GM18499 (cell line): ENCODE results near the gene MYEF2.

Source experiments
- ATAC-seq: cut with Tn5 transposase; IDR thresholded peaks from one replicate; pipeline ENCODE4 v1.9.1; 2021; ENCODE audit warnings: moderate number of reproducible peaks; ENCODE audit not compliant: insufficient read depth, unreplicated experiment

The MYEF2 gene

DNA sequence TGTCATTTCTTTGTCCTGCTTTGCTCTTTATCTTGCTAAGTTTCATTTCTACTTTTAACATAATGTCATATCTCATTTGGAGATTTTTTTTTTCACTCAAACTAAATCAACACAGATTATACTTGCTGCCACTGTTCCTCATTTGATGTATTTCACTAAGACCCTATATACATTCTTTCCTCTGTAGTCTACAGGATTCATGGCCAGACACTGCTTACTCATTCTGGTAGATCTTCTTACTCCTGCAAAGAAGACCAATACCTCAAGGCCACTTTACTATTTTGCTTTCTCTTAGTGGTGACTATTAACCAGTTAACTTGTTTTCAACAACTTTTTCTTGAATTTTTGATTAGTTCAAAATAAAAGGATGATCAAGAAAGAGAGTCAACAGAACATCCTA, 30.7 kb downstream of the MYEF2 start:
- ATAC-seq = no peak

DNA sequence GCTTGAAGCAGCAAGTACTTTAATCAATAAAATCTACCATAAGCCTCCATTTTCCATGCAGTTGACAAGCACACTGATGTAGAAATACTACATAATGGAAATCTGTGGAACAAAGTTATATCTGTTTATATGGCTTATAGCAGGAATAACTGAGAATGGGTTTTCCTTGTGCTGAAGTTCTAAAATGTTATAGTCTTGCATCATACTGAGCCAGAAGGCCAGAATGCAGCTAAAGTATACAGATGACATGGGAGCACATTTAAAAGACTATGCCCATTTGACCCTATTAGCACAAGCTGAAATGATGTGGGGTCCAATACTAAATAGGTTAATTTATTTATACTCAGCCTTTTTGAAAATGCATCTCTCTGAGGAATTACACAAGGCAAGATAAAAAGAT, 32.2 kb downstream of the MYEF2 start:
- no peak for ATAC-seq

DNA sequence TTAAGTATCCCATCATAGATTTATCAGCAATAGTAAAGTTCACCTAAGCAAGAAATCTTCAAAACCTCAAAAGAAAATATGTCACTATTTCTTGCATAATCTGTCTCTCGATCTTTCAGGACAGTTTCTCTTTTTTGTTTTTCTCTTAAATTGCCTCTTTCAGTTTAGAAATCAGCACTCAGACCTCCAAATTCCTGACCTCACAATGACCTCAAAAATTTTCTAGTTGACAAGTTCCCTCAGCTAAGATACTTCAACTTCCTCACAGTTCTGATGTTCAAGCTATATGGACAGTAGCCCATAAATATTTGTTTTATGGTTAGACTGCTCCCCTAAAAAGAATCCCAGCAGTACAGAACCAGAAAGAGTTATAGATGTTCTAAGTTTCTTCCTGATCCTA, 33.2 kb downstream of the MYEF2 start:
- ATAC-seq = peak; percentile 72

DNA sequence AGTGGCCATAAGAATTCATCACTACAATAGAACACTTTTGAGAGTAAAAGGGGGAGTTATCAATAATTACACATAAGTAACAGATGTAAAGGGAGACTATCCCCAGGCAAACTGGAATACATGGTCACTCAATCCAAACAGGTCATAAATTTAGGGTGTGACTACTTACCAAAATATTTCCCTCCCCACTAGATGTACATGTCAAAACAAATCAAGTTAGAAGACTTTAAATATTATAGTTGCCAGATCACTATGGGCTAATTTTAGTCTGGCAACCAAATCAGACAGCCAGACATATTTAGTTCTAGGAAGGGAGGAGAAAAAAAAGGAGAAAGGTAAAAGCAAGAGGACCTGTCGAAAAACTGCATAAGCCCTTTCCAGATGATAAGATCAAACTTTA, 34.2 kb downstream of the MYEF2 start:
- no peak for ATAC-seq

DNA sequence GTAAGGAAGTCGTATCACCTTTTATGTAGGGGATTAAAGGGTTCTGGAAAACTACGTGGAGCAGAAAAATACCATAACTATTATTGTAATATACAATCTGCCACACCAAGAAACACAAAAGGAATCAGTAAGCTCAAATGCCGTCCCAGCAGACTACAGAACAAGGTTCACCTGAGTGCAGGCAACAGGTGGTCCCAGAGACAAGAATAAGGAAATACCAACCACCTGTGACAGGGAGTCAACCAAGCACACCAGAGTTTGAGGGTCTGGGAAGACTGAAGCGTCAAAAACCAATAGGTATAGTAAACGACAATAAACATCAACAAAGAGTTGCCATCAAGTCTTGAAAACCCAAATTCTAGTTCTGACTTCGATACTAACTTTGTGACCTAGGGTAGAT, 45.2 kb downstream of the MYEF2 start:
- no peak for ATAC-seq

DNA sequence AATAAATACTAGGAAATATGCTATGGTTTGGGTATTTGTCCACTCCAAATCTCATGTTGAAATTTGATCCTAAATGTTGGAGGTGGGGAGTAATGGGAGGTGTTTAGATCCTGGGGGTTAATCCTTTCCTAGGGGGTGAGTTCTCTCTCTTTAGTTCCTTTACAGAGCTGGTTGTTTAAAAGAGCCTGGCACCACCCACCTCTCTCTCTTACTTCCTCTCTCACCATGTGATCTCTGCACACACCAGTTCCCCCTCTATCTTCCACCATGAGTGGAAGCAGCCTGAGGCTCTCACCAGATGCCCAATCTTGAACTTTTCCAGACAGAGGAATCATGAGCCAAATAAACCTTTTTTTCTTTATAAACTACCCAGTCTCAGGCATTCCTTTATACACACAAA, 46.8 kb downstream of the MYEF2 start:
- no peak for ATAC-seq

DNA sequence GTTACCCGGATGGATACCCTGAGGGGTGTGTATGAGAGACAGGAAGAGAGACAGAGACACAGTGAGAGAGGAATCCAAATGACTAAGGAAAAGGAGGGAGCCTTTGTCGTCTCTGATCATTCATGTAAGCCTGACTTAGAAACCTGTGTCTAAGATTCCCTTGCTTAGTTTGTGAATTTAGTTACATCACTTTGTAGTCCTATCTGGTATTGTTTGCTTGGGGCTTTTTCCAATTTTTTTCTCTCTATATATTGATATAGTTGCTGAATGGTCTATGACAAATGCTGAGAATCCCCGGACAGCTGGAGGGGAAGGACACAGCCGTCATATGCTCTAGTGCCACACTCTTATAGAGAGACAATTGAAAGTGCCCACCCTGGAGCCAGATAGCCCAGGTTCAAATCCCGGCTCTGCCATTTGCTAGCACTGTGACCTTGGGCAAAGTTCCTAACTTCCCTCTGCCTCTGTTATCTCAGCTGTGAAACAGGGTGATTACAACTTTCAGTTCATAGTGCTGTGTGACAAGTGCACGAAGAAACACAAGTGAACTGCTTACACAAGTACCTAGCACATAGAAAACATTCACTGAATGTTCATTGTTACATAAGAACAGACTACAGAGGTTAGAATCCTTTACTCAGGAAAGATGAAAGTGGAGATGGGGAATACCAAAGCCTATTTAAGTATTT, 51.3 kb downstream of the MYEF2 start:
- no peak for ATAC-seq

DNA sequence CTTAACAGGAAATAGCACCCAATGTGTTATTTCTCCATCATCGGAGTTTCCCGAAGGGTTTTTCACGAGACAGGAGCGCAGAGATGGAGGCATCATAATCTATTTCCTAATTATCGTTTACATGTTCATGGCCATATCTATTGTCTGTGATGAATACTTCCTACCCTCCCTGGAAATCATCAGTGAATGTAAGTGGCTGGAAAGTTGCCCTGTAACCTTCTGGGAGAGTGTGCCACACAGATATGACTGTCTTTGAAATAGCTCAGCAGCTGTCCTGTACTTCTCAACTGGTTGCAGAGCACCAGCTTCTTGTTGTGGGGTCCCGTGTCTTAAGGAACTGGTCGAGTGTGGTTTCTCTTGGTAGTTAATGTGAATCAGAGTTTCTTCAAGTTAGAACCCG, 56.2 kb downstream of the MYEF2 start:
- no peak for ATAC-seq

DNA sequence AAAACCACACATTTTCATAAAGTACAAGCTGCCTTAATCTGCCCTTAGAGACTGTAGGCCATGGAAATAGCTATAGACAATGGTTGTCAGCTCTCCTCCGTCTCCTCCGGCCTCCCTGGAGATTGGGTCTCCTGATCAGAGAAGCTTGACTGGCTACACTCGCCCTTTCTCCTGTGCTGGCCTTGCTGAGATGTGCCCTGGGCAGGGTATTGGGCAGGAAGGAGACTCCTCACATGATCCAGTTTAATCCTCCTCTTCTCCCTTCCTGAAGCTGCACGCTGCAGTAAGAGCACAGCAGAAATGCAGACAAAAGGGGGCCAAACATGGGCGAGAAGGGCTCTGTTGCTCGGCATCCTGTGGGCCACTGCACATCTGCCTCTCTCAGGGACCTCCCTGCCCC, 57.4 kb downstream of the MYEF2 start, which contains the start of gene SLC24A5:
Gene SLC24A5, plus strand, starts transcription at position 246 of the 400 bp plus-strand sequence. Its CDS starts 55 bp downstream, at position 301.
- ATAC-seq = no peak

DNA sequence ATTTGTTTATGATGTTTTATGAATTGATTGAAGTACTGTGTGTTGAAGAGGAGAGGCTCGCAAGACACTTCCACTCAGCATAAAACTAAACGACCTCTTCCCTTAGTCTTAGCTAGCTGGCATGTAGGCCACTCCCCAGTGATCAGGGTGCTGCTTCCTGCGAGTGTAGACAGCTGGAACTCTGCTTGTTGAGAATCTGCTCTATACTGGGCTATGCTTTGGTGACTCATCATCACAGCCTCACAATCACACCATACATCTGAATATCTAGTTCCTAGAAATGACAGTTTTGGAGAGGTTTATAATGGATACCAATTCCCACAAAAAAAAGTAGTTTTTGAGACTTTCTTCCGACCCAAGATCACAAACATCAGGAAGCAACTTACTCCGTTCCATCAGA, 58.8 kb downstream of the MYEF2 start:
- ATAC-seq = no peak

DNA sequence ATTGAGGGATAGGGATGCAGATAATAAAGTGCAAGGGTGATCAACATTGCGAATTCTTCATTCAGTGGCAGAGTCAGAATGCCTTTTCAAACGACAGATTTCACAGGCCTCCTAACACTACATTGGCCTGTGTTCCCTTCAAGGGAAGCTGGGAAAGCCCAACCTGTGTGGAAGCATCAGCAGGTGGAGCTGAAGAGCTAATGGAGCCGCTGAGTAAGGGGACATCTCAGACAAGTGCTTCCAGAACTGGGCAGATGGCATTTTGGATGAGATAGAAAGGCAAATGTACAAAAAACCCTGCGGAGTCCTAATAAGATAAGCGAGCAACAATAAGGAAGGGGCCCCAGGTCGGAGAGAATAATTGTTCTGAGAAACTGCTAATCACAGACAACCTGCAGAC, 65.9 kb downstream of the MYEF2 start:
- no peak for ATAC-seq

DNA sequence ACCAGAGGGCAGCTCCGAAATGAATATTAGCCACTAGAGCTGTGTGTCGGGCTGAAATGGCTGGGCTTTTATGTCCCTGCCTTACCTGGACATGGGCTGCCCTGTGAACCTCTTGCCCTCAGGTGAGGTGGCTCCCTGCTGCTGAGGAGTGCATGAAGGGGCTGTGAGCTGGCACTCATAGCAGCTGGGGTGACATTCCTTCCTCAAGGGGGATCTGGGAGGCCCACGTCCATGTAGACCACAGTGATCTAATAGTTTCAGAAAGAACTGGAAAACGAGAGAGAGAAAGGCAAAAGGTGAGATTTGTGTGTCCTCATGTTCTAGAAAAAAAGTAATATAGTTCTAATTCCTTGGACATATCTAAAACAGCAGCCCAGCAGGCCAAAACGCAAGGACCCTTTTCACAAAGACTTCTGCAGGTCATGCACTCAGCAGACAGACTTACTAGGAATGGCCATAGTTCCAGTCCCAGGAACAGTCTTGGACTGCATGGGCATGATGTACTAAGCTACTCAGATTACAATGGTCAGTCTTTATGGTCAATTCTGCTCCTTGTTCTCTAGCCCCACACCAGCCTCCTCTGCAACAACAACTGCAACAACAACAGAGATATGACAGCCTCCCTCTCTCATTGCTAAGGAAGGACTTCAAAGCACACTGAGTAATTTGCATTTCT, 68.1 kb downstream of the MYEF2 start:
- no peak for ATAC-seq

DNA sequence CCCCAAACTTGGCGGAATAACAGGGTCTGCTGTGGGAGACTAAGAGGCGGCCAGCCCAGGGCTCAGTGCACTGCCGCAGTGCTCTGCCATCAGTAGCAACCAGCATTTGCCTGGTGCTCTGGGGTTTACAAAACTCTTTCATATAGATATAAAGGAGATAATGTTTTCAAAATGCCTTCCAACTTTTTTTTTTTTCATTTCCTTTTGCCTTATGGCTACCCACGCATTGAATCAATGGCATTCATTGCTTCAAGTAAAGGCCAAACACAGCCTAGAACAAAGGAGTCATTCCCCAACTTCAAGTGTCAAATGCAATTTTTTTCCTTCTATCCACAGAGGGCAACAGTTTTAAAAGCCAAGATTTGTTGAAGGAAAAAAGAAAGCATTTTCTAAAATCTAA, 68.9 kb downstream of the MYEF2 start:
- no peak for ATAC-seq

DNA sequence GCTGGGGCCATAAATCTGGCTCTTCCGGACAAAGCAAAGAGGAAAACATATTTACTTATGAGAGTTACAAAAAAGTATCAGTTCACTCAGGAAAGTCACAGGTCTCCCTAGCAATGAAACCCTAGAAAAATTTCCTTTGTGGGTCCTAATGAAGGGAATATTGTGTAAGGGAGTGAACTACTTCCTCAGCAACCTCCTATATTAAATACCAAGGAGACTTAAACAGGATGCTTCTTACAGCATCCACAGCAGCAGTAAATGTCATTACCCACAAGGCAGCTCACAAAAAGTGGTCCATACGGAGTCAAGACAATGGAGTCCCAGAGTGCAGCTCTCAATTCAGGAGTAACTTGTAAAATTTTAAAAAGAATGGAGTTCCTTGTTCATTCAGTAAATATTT, 72.2 kb downstream of the MYEF2 start:
- no peak for ATAC-seq

DNA sequence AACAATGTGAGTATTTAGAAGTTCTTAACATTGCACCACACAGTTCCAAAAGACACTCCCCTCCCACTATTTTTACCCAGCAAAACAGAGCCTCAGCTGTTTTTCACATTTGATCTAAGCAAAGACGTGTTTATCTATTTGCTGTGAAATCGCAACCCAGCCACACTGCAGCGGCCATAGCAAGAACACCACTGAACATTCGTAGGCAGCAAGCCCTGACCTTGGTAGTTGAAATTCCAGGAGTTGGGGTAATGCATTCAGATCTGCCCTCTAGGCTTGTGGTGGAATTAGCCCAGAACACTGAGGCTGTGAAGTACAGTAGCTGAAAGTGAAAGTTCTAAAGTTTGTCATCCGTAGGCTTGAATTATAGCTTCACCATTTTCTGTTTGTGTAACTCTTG, 74.4 kb downstream of the MYEF2 start:
- no peak for ATAC-seq

DNA sequence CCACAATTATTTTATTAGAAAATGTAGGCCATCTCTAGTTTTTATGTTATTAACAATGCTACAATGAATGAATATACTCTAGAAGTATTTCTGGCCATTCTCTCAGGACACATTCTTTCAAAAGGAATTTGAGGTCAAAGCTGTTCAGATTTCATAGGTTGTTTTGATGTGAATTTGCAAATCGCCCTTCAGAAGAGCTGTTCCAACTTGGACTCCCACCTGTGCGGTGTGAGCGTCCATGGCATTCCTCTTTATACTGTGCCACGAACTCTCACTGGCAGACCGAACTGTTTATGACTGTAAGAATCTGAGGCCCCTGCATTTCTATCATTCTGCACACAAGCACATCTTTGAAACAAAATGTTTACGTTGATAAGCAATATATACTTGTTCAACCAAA, 75.9 kb downstream of the MYEF2 start:
- no peak for ATAC-seq

DNA sequence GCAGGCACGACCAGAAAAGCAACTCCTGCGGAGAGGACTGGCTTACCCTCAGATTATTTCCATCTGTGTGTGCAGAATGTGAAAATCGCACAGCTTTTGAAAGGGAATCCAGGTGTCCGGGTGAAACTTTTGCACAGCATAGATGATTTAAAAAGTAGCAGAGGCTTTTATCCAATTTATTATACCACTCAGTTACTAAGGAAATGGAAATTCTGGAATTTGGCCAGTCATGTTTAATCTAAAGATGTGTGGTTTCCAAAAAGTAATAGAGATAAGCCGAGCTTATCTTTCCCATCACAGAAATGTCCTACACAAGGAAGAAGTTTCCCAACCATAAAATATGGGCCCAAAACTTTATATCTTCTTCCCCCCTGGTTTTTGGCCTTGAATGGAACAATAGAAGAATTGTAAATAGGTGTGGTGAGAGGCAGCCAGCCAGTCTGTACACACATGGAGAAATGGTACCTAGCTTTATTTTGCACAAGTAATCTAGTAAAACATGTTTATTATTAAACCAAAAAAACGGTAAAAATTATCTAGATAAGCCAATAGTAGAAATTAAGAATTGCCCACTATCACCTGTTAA, 76.6 kb downstream of the MYEF2 start:
- ATAC-seq = no peak

DNA sequence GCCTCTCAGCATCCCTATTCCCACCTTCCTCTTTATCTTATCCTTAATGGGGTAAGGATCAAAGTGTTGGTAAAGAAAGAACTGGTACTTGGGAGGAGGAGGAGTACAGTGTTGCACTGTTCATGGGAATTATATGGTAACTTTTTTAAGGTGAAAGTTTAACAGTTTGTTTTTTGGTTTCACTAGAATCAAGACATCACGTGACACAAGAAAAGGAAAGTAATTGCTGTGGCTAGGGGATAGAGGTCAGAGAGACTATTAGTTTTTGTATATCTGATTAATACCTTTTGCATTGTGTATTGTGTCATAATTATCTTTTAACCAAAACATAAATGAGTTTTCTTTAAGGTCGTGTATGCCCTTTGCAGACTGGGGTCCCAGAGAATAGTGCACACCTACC, 80.8 kb downstream of the MYEF2 start:
- no peak for ATAC-seq

DNA sequence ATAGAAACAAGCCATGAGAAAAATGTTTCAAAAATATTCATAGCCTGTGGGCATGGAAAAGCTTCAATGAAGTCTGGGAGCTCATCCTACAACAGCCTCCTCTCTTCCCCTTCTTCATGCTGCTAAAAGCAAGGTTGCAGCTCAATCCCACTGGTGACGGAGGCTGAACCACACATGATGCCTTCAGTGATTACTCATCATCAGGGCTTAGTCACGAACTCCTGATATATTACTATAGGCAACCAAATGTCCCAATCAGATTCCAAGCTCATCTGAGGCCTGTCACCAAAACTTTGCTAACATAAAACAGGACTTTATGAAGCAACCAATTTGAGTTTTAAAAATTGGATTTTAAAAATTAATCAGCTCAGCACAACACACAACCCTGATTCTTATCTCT, 81.3 kb downstream of the MYEF2 start:
- no peak for ATAC-seq

DNA sequence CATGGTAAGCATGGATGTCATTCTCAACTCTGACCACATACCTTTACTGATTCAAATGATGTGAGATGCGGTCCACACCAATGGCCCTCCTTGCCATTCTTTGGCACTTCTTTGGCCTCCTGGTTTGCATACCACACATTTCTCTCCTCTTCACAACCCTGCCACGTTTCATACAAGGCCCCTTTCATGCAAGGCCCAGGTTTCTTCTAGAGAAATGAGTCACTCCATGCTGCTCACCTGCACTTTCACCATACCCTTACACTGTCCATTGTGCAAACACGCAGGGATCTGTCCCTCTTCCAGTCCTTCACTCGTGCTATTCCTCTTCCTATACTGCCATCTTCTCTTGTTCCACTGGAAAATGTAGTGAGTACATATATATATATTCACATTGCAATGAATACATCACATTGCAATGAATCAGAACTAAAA, 81.7 kb downstream of the MYEF2 start:
- peak; percentile 92 for ATAC-seq

DNA sequence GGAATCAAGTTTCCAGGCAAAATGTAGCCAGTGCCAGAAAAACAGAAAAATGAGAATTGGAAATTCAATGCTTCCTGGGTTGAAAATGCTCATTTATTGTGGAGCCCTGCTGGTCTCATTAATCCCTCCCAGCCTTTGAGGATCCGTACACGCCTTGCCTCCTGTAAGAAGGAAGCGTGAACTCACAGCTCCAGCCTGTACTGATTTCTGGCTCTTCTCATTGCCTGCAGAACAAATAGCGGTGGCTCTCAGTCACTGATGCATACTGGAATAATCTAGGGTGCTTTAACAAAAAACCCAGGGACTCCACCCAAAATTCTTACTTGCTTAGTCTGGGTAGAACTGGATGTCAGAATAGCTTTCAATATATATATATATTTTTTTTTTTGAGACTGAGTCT, 86.6 kb downstream of the MYEF2 start:
- ATAC-seq = no peak

DNA sequence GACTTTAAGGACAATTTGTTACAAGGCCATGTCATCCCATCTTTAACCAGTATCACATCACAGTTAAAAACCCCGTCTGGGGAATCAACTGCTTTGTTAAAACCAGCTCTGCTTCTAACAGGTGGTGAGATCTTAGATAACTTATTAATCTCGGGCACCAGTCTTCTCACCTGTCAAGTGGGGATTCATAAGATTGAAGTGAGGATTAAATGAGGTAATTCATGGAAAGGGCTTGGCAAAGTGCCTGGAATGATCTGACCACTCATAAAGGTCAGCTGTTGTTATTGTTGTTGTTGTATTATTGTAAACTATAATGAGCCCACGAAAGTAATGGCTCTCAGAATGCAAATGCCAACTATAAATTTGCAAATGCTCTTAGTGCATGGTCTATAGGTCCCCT, 87.4 kb downstream of the MYEF2 start:
- ATAC-seq = no peak
